Endometrial microvascular endothelial cells (primary cell): ENCODE measurements around the gene RADIL. TPM values are rescaled to one million over a fixed set of nuclear protein-coding genes. Genes with fewer than 3 reads are reported as not detected.

Experiments
- in situ Hi-C: cut with HindIII; loops from 2 replicates; pipeline ENCODE4 v1.10.0; 2017; ENCODE audit warnings: low sequenced_read_pairs, low pct_unique_long_range_greater_than_20kb; ENCODE audit errors: inconsistent ontology term
- total RNA-seq: library from RNA; depleted of rRNA; stranded (reverse); fragments of >200 nt; gene quantifications from one replicate; pipeline ENCODE4 v1.2.3, GENCODE V29; 2015; ENCODE audit errors: inconsistent ontology term

RADIL gene
- total RNA-seq, 1 donor from 2014 or later = not detected

DNA sequence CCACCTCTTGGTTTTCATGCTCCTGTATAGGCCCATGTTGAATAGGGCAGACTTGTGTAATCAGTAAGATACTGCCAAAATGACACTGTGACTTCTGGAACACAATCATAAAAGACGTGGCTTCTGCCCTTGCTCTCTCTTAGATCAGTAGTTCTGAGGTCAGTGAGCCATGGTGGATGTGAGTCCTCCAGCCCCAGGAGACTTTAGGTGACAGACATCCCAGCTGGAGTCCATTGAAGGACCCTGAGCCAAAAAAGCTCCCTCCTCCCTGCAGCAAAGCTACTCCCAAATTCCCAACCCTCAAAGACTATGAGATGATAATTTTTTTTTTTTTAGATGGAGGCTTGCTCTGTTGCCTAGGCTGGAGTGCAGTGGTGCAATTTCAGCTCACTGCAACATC is 3.2 kb upstream of the RADIL start:
- in situ Hi-C loops = no loop called here

DNA sequence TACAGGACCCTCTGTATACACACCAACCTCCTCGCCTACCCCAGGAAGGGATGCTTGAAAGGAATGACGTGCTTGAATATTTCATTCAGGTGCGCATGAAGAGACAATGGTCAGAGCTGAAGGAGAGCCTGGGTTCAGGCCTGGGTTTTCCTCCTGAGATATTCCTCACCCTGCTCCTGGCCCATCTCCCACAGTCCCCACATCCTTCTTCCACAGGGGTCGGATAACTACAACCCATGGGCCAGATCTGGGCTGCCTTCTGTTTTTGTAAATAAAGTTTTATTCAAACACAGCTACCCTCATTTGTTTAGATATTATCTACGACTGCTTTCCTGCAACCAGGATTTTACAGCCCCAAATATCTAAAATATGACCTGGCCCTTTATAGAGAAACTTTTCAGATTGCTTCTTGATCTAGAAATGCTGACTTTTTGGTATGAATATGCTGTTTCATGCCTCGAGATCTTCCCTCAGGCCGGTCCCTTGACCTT is 1.8 kb upstream of the RADIL start:
- in situ Hi-C loops = no loop called here

DNA sequence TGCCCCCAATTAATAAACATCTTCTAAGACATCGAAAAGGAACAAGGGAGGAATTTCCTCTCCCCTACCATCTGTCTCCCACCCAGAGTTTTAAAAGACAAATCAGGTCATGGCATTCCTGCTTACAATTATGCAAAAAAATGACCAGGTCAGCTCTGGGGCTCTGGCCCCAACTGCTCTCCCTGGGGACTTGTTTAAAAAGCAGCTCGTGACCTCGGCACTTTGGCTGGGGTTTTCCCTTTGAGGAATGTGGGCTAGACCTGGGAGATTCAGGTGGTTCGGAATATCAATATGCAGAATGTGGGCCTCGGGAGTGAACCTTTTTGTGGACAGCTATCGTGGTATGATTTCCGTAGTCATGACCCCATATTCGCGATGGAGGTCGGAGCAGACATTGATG is 648 bp upstream of the RADIL start:
- in situ Hi-C loops = no loop called here

DNA sequence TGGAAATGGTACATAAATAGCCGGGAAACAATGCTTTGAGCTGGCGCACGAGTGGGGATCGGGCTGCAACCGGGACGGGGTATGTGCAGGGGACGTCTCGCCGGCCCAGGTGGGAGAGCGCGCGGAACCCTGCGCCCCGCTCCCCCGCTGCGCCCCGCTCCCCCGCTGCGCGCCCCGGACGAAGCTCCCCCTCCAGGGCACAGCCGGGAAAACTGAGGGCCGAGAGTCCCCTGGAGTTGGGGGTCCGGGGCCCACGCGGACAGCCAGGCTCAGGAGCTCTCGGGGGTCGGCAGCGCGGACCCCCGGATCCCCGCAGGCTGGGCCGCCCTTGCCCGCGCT is 514 bp downstream of the RADIL start:
- in situ Hi-C loops = no loop called here

- in situ Hi-C loops = no loop called here
Measured at GRCh38 chr7:4882169-4883032, 1.1 kb downstream of the RADIL start.

GRCh38 chr7:4880218-4880617 is 3.3 kb downstream of the RADIL start:
- in situ Hi-C loops = no loop called here

- in situ Hi-C loops = no loop called here
Measured at GRCh38 chr7:4879396-4880081, 4.0 kb downstream of the RADIL start.

GRCh38 chr7:4878336-4879335 is 4.9 kb downstream of the RADIL start:
- in situ Hi-C loops = no loop called here

DNA sequence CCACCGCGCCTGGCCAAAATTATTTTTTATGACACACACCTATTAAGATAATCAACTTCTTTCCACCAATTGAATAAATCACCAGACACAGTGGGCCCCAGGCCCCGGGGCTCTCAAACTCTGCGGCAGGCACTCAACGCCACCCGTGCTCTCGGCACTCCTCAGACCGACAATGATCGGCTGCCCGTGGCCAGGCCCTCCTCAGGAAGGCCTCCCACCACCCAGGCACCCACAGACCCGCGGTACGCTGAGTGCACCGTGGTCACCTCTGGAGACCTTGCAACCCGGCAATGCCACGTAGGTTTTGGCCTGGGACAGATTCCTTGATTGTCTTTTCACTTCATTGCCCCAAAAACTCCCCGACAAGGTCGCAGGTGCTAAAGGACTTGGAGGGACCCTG is 6.9 kb downstream of the RADIL start:
- in situ Hi-C loops = no loop called here

GRCh38 chr7:4875391-4875790 is 8.1 kb downstream of the RADIL start:
- in situ Hi-C loops = no loop called here

GRCh38 chr7:4873071-4873944 is 10.2 kb downstream of the RADIL start:
- in situ Hi-C loops = no loop called here

DNA sequence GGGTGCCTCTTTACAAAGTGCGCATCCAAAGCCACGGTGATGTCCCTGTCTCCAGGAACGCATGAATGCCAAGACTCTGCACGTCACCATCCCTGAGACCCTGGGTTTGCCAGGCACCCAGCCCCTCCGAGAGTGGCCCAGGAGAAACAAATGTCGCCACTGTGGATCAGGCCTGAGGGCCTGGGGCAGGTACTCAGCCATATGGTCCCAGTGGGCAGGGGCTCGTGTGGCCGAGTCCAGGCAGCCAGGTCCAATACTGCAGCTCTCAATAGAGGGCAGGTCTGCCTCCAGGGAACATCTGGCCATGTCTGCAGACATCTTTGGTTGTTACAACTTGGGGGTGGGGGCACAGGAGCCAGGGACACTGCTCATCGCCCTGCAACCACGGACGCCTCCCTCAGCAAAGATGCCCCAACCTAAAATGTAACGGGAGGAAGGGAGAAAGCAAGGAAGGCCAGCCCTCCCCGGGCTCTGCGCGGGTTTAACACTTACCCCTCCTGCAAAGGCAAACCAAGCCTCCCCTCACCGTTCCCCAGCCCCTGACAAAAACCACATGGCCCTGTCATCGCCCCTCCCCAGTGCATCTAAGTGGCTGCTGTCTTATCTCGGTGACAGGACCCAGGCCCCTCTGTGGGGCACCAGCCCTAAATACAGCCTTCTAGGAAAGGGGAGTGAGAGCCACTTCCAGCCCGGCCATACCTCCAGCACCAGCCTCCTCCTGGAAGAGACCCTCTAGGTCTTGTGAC is 11.4 kb downstream of the RADIL start:
- in situ Hi-C loops = no loop called here

DNA sequence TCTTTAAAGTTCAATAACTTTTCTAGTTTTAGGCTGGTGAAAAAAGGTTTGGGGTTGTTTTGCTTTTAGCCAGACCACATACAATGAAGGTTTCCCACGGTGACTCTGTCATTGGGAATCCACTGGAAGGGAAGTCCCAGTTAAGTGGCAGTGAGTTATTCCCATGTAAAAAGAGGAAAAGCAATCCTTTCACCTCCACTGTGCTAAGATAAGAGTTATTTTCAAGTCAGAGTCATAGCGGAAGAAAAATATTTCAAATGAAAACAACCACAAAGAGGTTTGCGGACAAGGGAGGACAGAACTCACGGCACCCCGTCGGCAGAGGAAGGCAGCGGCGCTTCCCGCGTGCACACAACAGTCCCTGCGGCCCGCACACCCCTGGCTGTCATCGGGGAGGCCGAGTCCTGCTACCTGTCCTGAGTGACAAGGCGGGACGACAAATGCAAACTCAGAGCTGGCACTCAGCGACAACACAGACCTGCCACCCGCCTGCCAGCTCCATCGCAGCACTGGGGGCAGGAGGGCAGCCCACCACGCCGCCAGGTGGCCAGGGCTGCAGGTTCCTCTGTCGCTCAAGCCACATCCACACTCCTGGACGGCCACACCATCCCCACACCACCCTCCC is 12.3 kb downstream of the RADIL start:
- in situ Hi-C loops = no loop called here

DNA sequence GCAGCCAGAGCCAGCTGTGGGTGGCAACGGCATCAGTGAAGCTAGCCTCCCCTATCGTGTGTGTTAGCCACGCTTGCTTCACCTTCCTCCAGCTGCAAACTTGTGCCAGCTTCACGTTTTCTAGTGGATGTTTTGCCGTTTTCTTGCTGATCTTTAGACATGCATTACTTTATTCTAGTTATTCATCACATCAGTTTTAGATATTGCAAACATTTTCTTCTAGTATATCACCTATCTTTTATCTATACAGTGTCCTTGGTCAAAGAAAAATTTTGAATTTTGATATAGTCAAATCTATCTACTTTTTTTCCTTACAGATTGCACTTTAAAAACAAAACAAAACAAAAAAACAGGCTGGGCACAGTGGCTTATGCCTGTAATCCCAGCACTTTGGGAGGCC is 15.0 kb downstream of the RADIL start:
- in situ Hi-C loops = no loop called here

DNA sequence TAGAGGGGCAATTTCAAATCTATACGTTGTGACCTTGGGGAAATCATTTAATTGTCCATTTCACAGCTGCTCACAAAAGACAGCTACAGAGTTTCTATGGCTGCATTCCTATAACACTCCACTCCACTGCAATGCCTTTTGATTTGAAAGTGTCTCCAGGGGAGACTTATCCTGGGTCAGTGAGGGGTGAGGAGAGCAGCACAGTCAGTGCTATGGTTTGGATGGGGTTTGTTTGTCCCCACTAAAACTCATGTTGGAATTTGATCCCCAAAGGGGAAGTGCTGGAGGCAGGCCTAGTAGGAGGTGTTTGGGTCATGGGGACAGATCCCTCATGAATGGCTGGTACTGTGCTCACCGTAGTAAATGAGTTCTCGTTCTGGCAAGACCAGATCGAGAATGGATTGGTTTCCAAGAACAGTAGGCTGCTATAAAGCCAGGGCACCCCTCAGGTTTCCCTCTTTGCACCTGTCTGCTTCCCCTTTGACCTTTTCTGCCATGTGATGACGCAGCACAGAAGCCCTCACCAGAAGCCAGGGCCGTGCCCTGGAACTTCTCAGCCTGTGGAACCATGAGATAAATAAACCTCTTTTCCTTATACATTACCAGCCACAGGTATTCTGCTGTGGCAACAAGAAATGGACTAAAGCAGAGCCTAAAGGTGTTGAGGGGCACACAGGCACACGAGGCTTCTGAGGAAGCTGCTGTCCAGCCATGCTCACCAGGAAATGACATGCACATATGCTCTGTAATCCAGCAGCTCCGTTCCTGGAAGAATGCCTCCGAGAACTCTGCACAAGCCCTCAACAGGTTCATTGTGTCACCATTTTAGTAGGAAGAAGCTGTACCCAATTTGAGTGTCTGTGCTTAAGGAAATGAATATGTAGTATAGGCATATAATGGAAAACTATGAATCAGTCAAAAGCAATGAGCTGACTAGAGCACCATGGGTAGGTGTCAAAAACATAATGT is 16.7 kb downstream of the RADIL start:
- in situ Hi-C loops = no loop called here

GRCh38 chr7:4862156-4862555 is 21.4 kb downstream of the RADIL start:
- in situ Hi-C loops = no loop called here
